PFSK-1 (cell line): ENCODE measurements around the gene SIGMAR1.
A peak's percentile ranks its signal among the peaks of the same experiment; 100 is the strongest.

Experiments used
- FOXP2 ChIP-seq: optimal IDR thresholded peaks from 2 replicates; pipeline ENCODE3; 2011; ENCODE audit warnings: borderline replicate concordance, control low read depth, inconsistent platforms; ENCODE audit not compliant: insufficient read depth; ENCODE audit errors: extremely low read length, extremely low read depth
- POLR2AphosphoS5 ChIP-seq: IDR thresholded peaks from 2 replicates; pipeline ENCODE4 v1.6.1; 2012; ENCODE audit warnings: low read depth, mild to moderate bottlenecking, control low read depth, low read length, moderate library complexity
- REST ChIP-seq, 2 experiments: IDR thresholded peaks; 2 replicates each; pipeline versions ENCODE4 v1.6.1 to v1.8.0; 2011 to 2012; ENCODE audit warnings: low read depth in 2 of 2, low read length in 2 of 2, control low read depth in 1 of 2, inconsistent platforms in 1 of 2, mild to moderate bottlenecking in 1 of 2, moderate library complexity in 1 of 2; ENCODE audit not compliant: insufficient read depth in 1 of 2
- SIN3A ChIP-seq: IDR thresholded peaks from 2 replicates; pipeline ENCODE4 v1.6.1; 2012; ENCODE audit warnings: mild to moderate bottlenecking, low read length, moderate library complexity, borderline replicate concordance; ENCODE audit not compliant: insufficient read depth
- TAF1 ChIP-seq: IDR thresholded peaks from 2 replicates; pipeline ENCODE4 v1.6.1; 2012; ENCODE audit warnings: low read length, control low read depth, borderline replicate concordance; ENCODE audit not compliant: insufficient read depth

- TF ChIP-seq FOXP2 (peak; percentile 41), REST (IDR thresholded peaks at IDR 0.05; ENCODE audit: insufficient read depth in 1 of 2, low read depth in 2 of 2, low read length in 2 of 2) (no peak), POLR2AphosphoS5 (peak; percentile 57; the same call in 1 of the 2 replicates), TAF1 (no peak), SIN3A (no peak)
These were observed 14.5 kb upstream of the SIGMAR1 start, which contains the start of gene IL11RA for GRCh38 chr9:34651876-34652601.
